ENCODE data around the gene GPRASP2. TPM values are rescaled to one million over a fixed set of nuclear protein-coding genes. Genes with fewer than 3 reads are reported as not detected.

The GPRASP2 gene
- total RNA-seq, 2 experiments from 2014 or later = 0.52 to 0.57 TPM

- ChIA-PET CTCF (no interaction called here), POLR2A (no interaction called here)
Observed at GRCh38 chrX:102739657-102740056, 27.4 kb downstream of the GPRASP2 start.

- ChIA-PET POLR2A (no interaction called here), CTCF (no interaction called here)
Observed at GRCh38 chrX:102744307-102744706, 32.1 kb downstream of the GPRASP2 start.

- ChIA-PET POLR2A (no interaction called here), CTCF (no interaction called here)
Observed at GRCh38 chrX:102745513-102745856, 33.2 kb downstream of the GPRASP2 start.

- CTCF ChIA-PET = no interaction called here
- POLR2A ChIA-PET = no interaction called here
Observed at GRCh38 chrX:102745857-102746584, 33.8 kb downstream of the GPRASP2 start.

GRCh38 chrX:102765217-102765616, 53.0 kb downstream of the GPRASP2 start:
- POLR2A ChIA-PET = no interaction called here
- CTCF ChIA-PET = no interaction called here

- ChIA-PET POLR2A (no interaction called here), CTCF (no interaction called here)
Observed at GRCh38 chrX:102765809-102766208, 53.6 kb downstream of the GPRASP2 start.

GRCh38 chrX:102767287-102767686, 55.0 kb downstream of the GPRASP2 start:
- POLR2A ChIA-PET = no interaction called here
- CTCF ChIA-PET = no interaction called here

Other genes with a start within 250 kb of the GPRASP2 start
- not detected for gene TCP11X2, start 240.6 kb upstream of the GPRASP2 start, total RNA-seq
- under 1 TPM in 1 of 2 experiments, not detected in 1; 0.38 TPM for gene TMSB15A, start 195.7 kb upstream of the GPRASP2 start, total RNA-seq
- 1 to 10 TPM; 6.2 to 8.1 TPM for gene ARMCX5, start 112.9 kb upstream of the GPRASP2 start, total RNA-seq
- gene GPRASP1, start 61.0 kb upstream of the GPRASP2 start, total RNA-seq = 1 to 10 TPM in 1 of 2 experiments, under 1 TPM in 1; 0.97 to 1.3 TPM
- gene GPRASP3, start 8.3 kb downstream of the GPRASP2 start, total RNA-seq = 1 to 10 TPM; 1.9 to 2.4 TPM
- under 1 TPM; 0.38 to 0.46 TPM for gene RAB40AL, start 224.8 kb downstream of the GPRASP2 start, total RNA-seq

Data from activated CD8-positive, alpha-beta memory T cell treated with anti-CD3 and anti-CD28 coated beads for 36 hours (primary cell).